IPS-18c (cell line): ENCODE results near the gene DGAT2L6.
"Not testable (repeated sequence)": the region's sequence is repeated elsewhere in the genome, so short reads cannot be mapped to it uniquely, and the experiment has no call there.

Source experiments
- H3K4me3 ChIP-seq: 2 replicates; pipeline ENCODE4 v1.7.0; 2013; ENCODE audit warnings: low read depth, mild to moderate bottlenecking, low read length, moderate library complexity; ENCODE audit not compliant: insufficient read depth
- H3K9me3 ChIP-seq: one replicate; pipeline ENCODE4 v1.6.1; 2013; ENCODE audit warnings: mild to moderate bottlenecking, low read length, moderate library complexity; ENCODE audit not compliant: control insufficient read depth, insufficient read depth

Gene DGAT2L6

GRCh38 chrX:70174754-70175153, 2.5 kb upstream of the DGAT2L6 start:
- Histone ChIP-seq H3K9me3 (peaks cover 6% of the 10 kb centered on the region), H3K4me3 (no peak overlapping the region)

GRCh38 chrX:70175338-70175737, 1.9 kb upstream of the DGAT2L6 start:
- Histone ChIP-seq H3K9me3 (peaks cover 2% of the 10 kb centered on the region), H3K4me3 (no peak overlapping the region)

GRCh38 chrX:70183091-70183490, 5.8 kb downstream of the DGAT2L6 start:
- peaks cover 9% of the 10 kb centered on the region for H3K9me3 ChIP-seq
- H3K4me3 ChIP-seq = no peak overlapping the region

GRCh38 chrX:70190225-70190624, 12.9 kb downstream of the DGAT2L6 start:
- Histone ChIP-seq H3K9me3 (no peaks in the 10 kb centered on the region), H3K4me3 (no peak overlapping the region)

- no peak overlapping the region for H3K4me3 ChIP-seq
- H3K9me3 ChIP-seq = peaks cover 2% of the 10 kb centered on the region
Observed at GRCh38 chrX:70196961-70197720, 19.9 kb downstream of the DGAT2L6 start.

GRCh38 chrX:70201732-70202131, 24.4 kb downstream of the DGAT2L6 start:
- no peak overlapping the region for H3K4me3 ChIP-seq
- peaks cover 2% of the 10 kb centered on the region for H3K9me3 ChIP-seq

GRCh38 chrX:70208479-70208878, 31.2 kb downstream of the DGAT2L6 start:
- no peak overlapping the region for H3K4me3 ChIP-seq
- peaks cover 3% of the 10 kb centered on the region for H3K9me3 ChIP-seq

GRCh38 chrX:70209570-70209969, 32.3 kb downstream of the DGAT2L6 start:
- not testable (repeated sequence) for H3K4me3 ChIP-seq, H3K9me3 ChIP-seq

- peaks cover 4% of the 10 kb centered on the region for H3K9me3 ChIP-seq
- H3K4me3 ChIP-seq = no peak overlapping the region
Observed at GRCh38 chrX:70219938-70220764, 42.9 kb downstream of the DGAT2L6 start.

- peaks cover 2% of the 10 kb centered on the region for H3K9me3 ChIP-seq
- no peak overlapping the region for H3K4me3 ChIP-seq
Observed at GRCh38 chrX:70226048-70226447, 48.8 kb downstream of the DGAT2L6 start.

GRCh38 chrX:70226687-70227086, 49.4 kb downstream of the DGAT2L6 start:
- no peaks in the 10 kb centered on the region for H3K9me3 ChIP-seq

GRCh38 chrX:70231666-70232065, 54.4 kb downstream of the DGAT2L6 start:
- Histone ChIP-seq H3K9me3 (no peaks in the 10 kb centered on the region), H3K4me3 (no peak overlapping the region)

More at GRCh38 chrX:70226687-70227086, 49.4 kb downstream of the DGAT2L6 start:
- H3K4me3 ChIP-seq = no peak overlapping the region

- Histone ChIP-seq H3K4me3 (no peak within 1 kb of the TSS), H3K9me3 (no peaks in the 10 kb centered on the region)
Observed at GRCh38 chrX:70234355-70234754, 57.1 kb downstream of the DGAT2L6 start, which contains the start of gene AWAT1. AWAT1 (plus strand) TSS chrX:70234655; CDS start chrX:70234696, 41 bp downstream.

GRCh38 chrX:70240751-70241150, 63.5 kb downstream of the DGAT2L6 start:
- peaks cover 2% of the 10 kb centered on the region for H3K9me3 ChIP-seq
- no peak overlapping the region for H3K4me3 ChIP-seq

GRCh38 chrX:70241501-70241900, 64.2 kb downstream of the DGAT2L6 start:
- Histone ChIP-seq H3K4me3 (no peak overlapping the region), H3K9me3 (peaks cover 2% of the 10 kb centered on the region)

GRCh38 chrX:70243601-70244000, 66.3 kb downstream of the DGAT2L6 start:
- not testable (repeated sequence) for H3K9me3 ChIP-seq

GRCh38 chrX:70244881-70245280, 67.6 kb downstream of the DGAT2L6 start:
- peaks cover 2% of the 10 kb centered on the region for H3K9me3 ChIP-seq
- no peak overlapping the region for H3K4me3 ChIP-seq

More at GRCh38 chrX:70243601-70244000, 66.3 kb downstream of the DGAT2L6 start:
- H3K4me3 ChIP-seq = not testable (repeated sequence)

GRCh38 chrX:70247252-70247651, 70.0 kb downstream of the DGAT2L6 start:
- H3K4me3 ChIP-seq = no peak overlapping the region
- H3K9me3 ChIP-seq = no peaks in the 10 kb centered on the region
